ENCODE results near the gene ATF7.

GRCh38 chr12:53617700-53618099 lies 8.5 kb downstream of the ATF7 start:
- TF ChIP-seq POLR2A (IDR thresholded peaks at IDR 0.05) (no peak), CTCF (IDR thresholded peaks at IDR 0.05) (no peak)

Data from breast epithelium (tissue), 3 donors.